GM23248 (cell line): Measurements from ENCODE around the gene MOBP.

Experiments
- EZH2 ChIP-seq: fragments of 200-600 bp; sonication (generic); IDR thresholded peaks from 2 replicates; pipeline ENCODE4 v1.6.1; 2018; ENCODE audit warnings: antibody characterized with exemption, mild to moderate bottlenecking; ENCODE audit not compliant: insufficient read depth, poor library complexity, severe bottlenecking
- EZH2phosphoT487 ChIP-seq: fragments of 200-600 bp; sonication (generic); IDR thresholded peaks from 2 replicates; pipeline ENCODE4 v1.6.1; 2018; ENCODE audit warnings: antibody characterized with exemption, moderate library complexity, mild to moderate bottlenecking, low read depth; ENCODE audit not compliant: insufficient read depth

DNA sequence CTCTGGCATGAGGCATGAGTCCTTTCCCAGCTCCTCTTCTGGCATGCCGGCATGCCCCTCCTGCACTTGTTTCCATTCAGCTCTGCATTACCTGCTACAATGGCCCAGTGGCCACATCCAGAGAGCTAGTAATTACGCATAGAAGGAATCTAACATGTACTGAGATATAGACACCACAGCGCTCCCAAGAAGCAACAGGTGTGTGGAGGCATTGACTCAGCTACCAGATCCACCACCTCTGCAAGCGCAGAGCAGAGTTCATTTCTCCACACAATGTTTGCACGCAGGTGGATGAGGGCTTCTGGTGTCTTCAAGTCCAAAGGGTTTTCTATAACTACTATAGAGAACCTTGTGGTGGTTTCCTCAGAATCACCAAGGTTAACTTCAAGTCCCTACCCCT, 4.2 kb downstream of the MOBP start:
- TF ChIP-seq EZH2 (no peak), EZH2phosphoT487 (no peak)
